Muscle layer of colon (tissue), 2 donors: ENCODE results near the gene CYB5D1.
A peak's percentile ranks its signal among the peaks of the same experiment; 100 is the strongest.

Source experiments
- H3K27ac ChIP-seq: one replicate; pipeline ENCODE4 v1.7.0; 2013; ENCODE audit warnings: low read depth, mild to moderate bottlenecking, low read length, moderate library complexity
- H3K27me3 ChIP-seq, 2 donors: one replicate each; pipeline ENCODE4 v1.7.0; 2013; ENCODE audit warnings: low read length in 2 of 2, mild to moderate bottlenecking in 2 of 2; ENCODE audit not compliant: insufficient read depth in 2 of 2, control insufficient read depth in 1 of 2
- H3K36me3 ChIP-seq: one replicate; pipeline ENCODE4 v1.7.0; 2013; ENCODE audit warnings: mild to moderate bottlenecking, low read length; ENCODE audit not compliant: insufficient read depth
- H3K4me1 ChIP-seq: one replicate; pipeline ENCODE4 v1.7.0; 2013; ENCODE audit warnings: mild to moderate bottlenecking, low read length; ENCODE audit not compliant: insufficient read depth
- H3K4me3 ChIP-seq, 2 donors: one replicate each; pipeline ENCODE4 v1.7.0; 2013; ENCODE audit warnings: low read length in 2 of 2, low read depth in 1 of 2, mild to moderate bottlenecking in 1 of 2, moderate library complexity in 1 of 2
- H3K9ac ChIP-seq: one replicate; pipeline ENCODE4 v1.7.0; 2013; ENCODE audit warnings: low read length
- H3K9me3 ChIP-seq: one replicate; pipeline ENCODE4 v1.7.0; 2013; ENCODE audit warnings: mild to moderate bottlenecking, low read length
- donor health status: abdominal sarcoma.
- donor health status: Adenocarcinoma of cecum.

Gene CYB5D1

DNA sequence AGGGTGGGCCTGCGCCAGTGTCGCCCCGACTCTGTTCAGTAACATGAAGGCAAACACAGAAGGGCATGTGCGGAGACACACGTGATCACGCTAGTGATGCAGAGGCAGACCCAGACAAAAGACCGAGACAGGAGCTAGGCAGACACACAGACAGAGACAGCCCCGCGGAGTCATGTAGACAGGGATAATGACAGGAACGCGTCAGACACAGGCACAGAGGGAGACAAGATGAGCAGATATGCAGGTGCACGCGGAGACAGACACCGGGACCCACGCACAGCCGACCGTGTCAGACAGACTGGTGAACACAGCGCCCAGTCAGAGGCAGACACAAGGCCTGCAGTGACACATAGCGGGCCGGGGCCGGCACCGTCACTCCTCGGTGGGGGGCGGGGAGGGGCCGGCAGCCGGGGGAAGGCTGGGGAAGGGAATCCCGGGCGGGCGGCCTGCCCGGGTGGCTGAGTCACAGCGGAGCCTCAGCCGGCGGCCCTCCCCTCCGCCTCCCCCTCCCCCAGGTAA lies 16.3 kb upstream of the CYB5D1 start:
- H3K27me3 ChIP-seq = no peaks in the 10 kb centered on the region
- H3K36me3 ChIP-seq = peaks cover 11% of the 10 kb centered on the region
- H3K4me3 ChIP-seq = peak overlapping the region; percentile 75 to 91
- peak overlapping the region; percentile 97 for H3K27ac ChIP-seq
- H3K9me3 ChIP-seq = no peaks in the 10 kb centered on the region
- peaks cover 60% of the 10 kb centered on the region for H3K4me1 ChIP-seq
- peak overlapping the region; percentile 83 for H3K9ac ChIP-seq

DNA sequence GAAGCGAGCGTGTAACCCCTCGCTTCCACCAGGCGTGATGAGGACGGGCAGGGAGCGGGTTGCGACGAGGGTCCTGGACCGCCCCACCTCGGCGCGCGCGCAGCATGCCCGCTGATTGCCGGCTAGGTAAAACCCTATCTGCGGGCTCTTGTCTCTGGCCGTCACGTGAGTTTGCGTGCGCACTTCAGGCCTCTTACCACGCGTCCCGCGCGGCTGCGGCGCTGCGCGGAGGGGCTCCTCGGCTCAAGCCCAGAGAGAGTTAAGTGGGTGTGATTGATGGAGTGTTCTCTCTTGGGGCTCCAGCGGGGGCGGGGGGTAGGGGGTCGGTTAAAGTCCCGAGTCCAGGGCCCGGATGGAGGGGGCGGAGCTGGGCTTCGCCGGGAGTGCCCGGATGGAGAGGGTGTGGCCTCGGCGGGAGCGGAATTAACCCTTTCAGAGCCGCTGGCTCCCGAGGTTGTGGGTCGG lies 15.9 kb upstream of the CYB5D1 start:
- peak overlapping the region; percentile 89 for H3K9ac ChIP-seq
- H3K27me3 ChIP-seq = no peaks in the 10 kb centered on the region
- no peaks in the 10 kb centered on the region for H3K9me3 ChIP-seq
- peak overlapping the region; percentile 75 to 91 for H3K4me3 ChIP-seq
- H3K27ac ChIP-seq = peak overlapping the region; percentile 97
- peaks cover 56% of the 10 kb centered on the region for H3K4me1 ChIP-seq
- H3K36me3 ChIP-seq = peaks cover 14% of the 10 kb centered on the region

DNA sequence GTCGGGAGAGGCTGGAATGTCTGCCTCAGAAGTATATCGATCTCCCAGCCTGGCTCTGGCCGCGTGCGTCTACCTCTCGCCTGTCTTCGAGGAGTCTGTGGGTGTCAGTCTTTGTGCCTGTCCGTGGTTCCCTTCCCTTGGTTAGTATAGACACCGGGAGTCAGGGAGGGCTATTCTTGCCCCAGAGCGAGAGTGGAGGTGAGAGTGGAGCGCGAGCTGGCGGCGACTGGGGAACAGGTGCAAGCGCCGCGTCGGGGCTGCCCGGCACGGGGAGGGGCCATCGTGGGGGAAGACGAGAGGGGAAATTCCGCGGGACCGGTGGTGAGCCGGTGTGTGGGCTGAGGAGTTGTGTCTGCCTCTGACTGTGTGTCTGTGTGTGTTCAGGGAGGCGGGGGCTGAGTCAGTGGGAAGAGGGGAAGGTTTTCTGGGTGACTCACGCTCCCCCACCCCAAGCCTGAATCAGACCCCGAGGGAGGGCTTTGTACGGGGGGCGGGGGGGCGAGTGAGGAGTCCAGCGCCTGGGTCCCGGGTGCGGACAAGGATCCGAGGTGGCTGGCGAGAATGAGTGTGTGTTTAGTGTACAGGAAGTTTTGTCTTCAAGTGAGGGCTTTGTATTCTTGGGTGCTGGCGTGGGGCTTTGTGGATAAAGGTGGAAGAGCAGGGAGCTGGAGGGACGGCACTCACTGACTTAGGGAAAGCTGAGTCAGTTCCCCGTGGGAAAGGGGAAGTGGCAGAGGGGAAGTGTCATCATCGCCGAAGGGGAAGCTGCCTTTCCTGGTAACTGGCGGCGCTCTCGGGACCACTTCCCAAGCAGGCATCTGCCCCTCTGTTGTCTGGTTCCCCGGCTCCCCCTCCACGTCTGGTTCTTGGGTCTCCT lies 15.2 kb upstream of the CYB5D1 start:
- Histone ChIP-seq H3K27me3 (no peaks in the 10 kb centered on the region), H3K9me3 (no peaks in the 10 kb centered on the region), H3K27ac (peak overlapping the region; percentile 97), H3K36me3 (peaks cover 19% of the 10 kb centered on the region), H3K4me3 (peak overlapping the region; percentile 75 to 91), H3K4me1 (peaks cover 49% of the 10 kb centered on the region), H3K9ac (peak overlapping the region; percentile 89)

DNA sequence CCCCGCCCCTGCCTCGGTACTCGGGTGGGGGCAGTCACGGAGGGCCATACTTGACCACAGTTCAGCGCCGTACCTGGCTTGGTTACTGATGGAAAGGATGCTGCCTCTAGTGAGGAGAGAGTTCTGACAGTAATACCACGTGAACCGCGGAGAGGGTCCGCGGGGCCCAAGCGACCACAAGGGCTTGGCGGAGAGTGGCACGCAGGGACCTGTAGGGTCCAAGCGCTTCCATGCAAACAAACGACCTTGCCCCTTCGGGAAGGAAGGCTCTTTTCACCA lies 14.6 kb upstream of the CYB5D1 start:
- H3K4me1 ChIP-seq = peaks cover 45% of the 10 kb centered on the region

DNA sequence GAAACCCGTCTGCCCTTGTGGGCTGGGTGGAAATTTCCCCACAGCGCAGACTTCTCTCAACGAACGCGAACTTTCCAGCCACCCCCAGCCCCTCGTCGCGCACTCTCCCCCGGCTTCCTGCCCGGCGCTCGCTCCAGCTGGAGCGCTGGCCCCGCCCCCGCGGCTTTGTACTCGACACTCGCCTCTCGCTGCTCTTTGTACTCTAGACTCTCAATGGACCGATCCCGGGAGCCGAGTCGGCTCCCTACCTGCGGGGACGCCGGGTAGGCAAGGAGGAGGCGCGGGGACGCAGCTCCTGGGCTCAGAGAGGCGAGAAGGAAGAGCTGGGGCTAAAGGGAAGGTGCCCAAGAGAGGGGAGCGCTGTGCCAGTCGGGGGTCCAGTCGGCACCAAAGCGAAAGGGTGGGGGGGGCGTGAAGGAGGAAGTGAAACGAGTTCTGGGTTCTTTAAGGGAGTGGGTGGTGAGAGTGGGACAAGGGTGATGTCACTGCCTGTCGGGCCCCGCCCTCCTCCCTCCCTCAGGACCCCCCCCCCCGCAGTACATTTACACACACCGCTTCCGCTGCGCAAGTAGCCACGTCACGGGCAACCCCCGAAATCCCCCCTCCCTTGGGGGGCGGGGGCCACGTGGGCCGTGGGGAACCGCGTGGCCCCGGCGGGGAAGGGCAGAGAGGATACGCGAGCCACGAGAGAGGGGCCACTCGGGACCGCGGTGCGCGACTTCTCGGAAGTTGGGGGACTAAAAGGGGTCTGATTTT lies 14.1 kb upstream of the CYB5D1 start:
- Histone ChIP-seq H3K4me3 (peak overlapping the region; percentile 75 to 91), H3K36me3 (peaks cover 19% of the 10 kb centered on the region), H3K27me3 (no peaks in the 10 kb centered on the region), H3K4me1 (peaks cover 41% of the 10 kb centered on the region), H3K9ac (peak overlapping the region; percentile 89), H3K27ac (peak overlapping the region; percentile 97), H3K9me3 (no peaks in the 10 kb centered on the region)

More for the DNA sequence above, 14.6 kb upstream of the CYB5D1 start:
- Histone ChIP-seq H3K36me3 (peaks cover 19% of the 10 kb centered on the region), H3K27me3 (no peaks in the 10 kb centered on the region), H3K9ac (peak overlapping the region; percentile 89), H3K9me3 (no peaks in the 10 kb centered on the region), H3K27ac (peak overlapping the region; percentile 97), H3K4me3 (peak overlapping the region; percentile 75 to 91)

DNA sequence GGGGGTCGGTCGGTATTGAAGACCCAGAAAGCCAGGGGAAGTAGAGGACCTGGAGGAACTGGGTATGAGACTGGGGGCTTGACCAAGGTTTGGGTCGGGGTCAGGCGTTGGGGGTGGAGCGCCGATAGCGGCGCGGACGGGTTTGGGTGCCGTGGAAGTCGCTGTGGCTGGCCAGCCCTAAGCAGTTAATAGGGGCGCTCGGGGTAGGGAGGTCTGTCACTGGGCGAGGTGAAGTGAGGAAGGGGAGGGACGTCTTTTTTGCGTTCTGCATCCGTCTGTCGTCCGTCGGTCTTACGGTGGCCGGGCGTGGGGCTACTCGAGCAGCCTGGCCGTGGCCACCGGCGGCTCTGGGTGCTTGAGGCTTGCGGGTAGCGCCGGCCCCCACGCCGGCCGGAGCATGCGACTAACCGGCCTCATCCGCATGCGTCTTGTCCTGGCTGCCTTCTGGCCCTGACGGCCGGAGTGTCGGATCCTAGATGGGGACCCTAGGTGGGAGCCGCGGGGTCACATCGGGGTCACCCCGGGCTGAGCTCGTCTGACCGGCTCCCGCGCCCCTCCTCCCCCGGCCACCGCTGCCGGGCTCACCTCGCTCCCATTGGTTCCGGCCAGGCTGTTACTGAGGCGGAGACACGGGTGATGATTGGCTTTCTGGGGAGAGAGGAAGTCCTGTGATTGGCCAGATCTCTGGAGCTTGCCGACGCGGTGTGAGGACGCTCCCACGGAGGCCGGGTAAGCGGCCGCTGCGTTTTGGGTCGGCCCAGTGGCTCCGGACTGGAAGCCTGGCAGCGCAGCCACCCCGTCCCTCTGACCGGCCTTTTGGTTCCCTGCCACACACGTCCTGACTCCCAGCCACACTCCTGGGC lies 13.3 kb upstream of the CYB5D1 start:
- Histone ChIP-seq H3K4me1 (peaks cover 33% of the 10 kb centered on the region), H3K4me3 (peak overlapping the region; percentile 47 to 91), H3K9me3 (no peaks in the 10 kb centered on the region), H3K9ac (peak overlapping the region; percentile 89), H3K36me3 (peaks cover 25% of the 10 kb centered on the region), H3K27me3 (no peaks in the 10 kb centered on the region), H3K27ac (peak overlapping the region; percentile 97)

DNA sequence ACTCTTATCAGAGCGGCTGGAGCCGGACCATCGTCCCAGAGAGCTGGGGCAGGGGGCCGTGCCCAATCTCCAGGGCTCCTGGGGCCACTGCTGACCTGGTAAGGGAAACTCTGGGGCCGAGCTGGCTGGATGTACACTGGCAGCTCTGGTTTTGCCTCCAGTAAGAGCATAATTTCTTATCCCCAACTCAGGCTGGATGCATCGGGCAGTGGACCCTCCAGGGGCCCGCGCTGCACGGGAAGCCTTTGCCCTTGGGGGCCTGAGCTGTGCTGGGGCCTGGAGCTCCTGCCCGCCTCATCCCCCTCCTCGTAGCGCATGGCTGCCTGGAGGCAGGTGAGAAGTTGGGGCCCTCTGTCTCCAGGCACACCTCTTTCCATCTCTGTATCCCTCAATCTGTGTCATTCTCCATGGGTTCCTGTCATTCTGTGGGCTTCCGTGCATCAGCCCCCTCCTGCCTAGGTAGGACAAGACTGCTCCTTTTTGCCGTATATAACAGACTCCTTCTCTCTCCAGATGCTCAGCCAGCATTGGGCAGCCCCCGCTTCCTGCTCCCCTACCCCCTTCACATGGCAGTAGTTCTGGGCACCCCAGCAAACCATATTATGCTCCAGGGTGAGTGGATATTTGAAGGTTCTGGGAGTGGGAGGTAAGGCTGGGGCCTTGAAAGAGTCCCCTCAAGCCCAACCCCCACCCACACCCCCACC lies 12.3 kb upstream of the CYB5D1 start:
- peaks cover 25% of the 10 kb centered on the region for H3K4me1 ChIP-seq
- peak overlapping the region; percentile 97 for H3K27ac ChIP-seq
- peaks cover 27% of the 10 kb centered on the region for H3K36me3 ChIP-seq
- no peaks in the 10 kb centered on the region for H3K9me3 ChIP-seq
- H3K27me3 ChIP-seq = no peaks in the 10 kb centered on the region
- H3K4me3 ChIP-seq = peak overlapping the region in 1 of 2 donors; percentile 91
- peak overlapping the region; percentile 44 for H3K9ac ChIP-seq

DNA sequence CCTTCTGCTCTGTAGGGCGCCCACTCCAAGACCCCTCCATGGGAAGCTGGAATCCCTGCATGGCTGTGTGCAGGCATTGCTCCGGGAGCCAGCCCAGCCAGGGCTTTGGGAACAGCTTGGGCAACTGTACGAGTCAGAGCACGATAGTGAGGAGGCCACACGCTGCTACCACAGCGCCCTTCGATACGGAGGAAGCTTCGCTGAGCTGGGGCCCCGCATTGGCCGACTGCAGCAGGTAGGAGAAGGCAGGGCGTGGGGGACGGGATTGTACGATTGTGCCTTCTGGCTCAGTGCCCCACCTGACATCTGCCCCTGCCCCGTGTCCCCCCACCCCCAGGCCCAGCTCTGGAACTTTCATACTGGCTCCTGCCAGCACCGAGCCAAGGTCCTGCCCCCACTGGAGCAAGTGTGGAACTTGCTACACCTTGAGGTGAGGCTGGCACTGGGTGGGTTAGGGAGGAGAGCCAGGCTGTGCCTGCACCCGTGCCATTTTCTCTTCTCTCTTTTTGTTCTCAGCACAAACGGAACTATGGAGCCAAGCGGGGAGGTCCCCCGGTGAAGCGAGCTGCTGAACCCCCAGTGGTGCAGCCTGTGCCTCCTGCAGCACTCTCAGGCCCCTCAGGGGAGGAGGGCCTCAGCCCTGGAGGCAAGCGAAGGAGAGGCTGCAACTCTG lies 11.6 kb upstream of the CYB5D1 start:
- no peaks in the 10 kb centered on the region for H3K9me3 ChIP-seq
- H3K27me3 ChIP-seq = no peaks in the 10 kb centered on the region
- no peak overlapping the region for H3K27ac ChIP-seq
- H3K36me3 ChIP-seq = peaks cover 33% of the 10 kb centered on the region
- H3K9ac ChIP-seq = no peak overlapping the region
- H3K4me3 ChIP-seq = no peak overlapping the region
- H3K4me1 ChIP-seq = peaks cover 19% of the 10 kb centered on the region

DNA sequence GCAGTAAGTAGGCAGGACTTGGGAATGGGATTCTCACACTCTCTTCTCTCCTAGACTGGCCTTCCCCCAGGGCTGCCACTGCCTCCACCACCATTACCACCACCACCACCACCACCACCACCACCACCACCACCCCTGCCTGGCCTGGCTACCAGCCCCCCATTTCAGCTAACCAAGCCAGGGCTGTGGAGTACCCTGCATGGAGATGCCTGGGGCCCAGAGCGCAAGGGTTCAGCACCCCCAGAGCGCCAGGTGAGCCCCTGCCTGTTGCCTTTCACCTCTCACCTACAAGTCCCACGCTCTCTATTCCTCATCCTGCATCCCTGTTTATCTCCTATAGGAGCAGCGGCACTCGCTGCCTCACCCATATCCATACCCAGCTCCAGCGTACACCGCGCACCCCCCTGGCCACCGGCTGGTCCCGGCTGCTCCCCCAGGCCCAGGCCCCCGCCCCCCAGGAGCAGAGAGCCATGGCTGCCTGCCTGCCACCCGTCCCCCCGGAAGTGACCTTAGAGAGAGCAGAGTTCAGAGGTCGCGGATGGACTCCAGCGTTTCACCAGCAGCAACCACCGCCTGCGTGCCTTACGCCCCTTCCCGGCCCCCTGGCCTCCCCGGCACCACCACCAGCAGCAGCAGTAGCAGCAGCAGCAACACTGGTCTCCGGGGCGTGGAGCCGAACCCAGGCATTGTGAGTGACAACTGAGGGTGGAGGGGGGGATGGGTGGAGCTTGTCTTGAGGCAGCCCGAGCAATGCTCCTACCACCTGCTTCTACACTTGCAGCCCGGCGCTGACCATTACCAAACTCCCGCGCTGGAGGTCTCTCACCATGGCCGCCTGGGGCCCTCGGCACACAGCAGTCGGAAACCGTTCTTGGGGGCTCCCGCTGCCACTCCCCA lies 10.8 kb upstream of the CYB5D1 start:
- no peaks in the 10 kb centered on the region for H3K27me3 ChIP-seq
- H3K36me3 ChIP-seq = peaks cover 38% of the 10 kb centered on the region
- peaks cover 23% of the 10 kb centered on the region for H3K4me1 ChIP-seq
- H3K9ac ChIP-seq = no peak overlapping the region
- no peaks in the 10 kb centered on the region for H3K9me3 ChIP-seq
- no peak overlapping the region for H3K27ac ChIP-seq
- no peak overlapping the region for H3K4me3 ChIP-seq
